HS-27A (cell line): ENCODE data around the gene EEFSEC.

ENCODE experiments used
- DNase-seq: peaks from one replicate; pipeline ENCODE4 v3.0.0-alpha.2; 2012; ENCODE audit warnings: low read depth, missing footprints

EEFSEC gene

GRCh38 chr3:128447561-128448013 is 294.3 kb downstream of the EEFSEC start:
- no peak for DNase-seq

- no peak for DNase-seq
Measured at GRCh38 chr3:128448491-128448890, 295.2 kb downstream of the EEFSEC start.

GRCh38 chr3:128449111-128449638 is 295.9 kb downstream of the EEFSEC start:
- DNase-seq: no peak

GRCh38 chr3:128452120-128452519 is 298.8 kb downstream of the EEFSEC start:
- DNase-seq: no peak

GRCh38 chr3:128452678-128453275 is 299.5 kb downstream of the EEFSEC start:
- DNase-seq: no peak

- DNase-seq: no peak
Measured at GRCh38 chr3:128453501-128454309, 300.4 kb downstream of the EEFSEC start.

- no peak for DNase-seq
Measured at GRCh38 chr3:128454310-128454618, 301.0 kb downstream of the EEFSEC start.

GRCh38 chr3:128455116-128455515 is 301.8 kb downstream of the EEFSEC start:
- no peak for DNase-seq

GRCh38 chr3:128455786-128456748 is 302.8 kb downstream of the EEFSEC start:
- no peak for DNase-seq

- no peak for DNase-seq
Measured at GRCh38 chr3:128456776-128457715, 303.8 kb downstream of the EEFSEC start.

- no peak for DNase-seq
Measured at GRCh38 chr3:128457937-128458336, 304.7 kb downstream of the EEFSEC start.
